H54 (cell line): Measurements from ENCODE around the gene OR10V1.

ENCODE experiments used
- DNase-seq: peaks from one replicate; pipeline ENCODE4 v3.0.0; 2011; ENCODE audit warnings: low spot score, mixed read lengths; ENCODE audit not compliant: insufficient read length
- FAIRE-seq: peaks from 3 replicates; lab custom pipeline; 2011; peaks lifted over from hg19 to GRCh38; lab: Jason Lieb, UNC
- POLR2A ChIP-seq: IDR thresholded peaks from 2 replicates; pipeline ENCODE4 v1.6.1; 2011; ENCODE audit warnings: low read depth, mild to moderate bottlenecking, low read length

OR10V1 gene

DNA sequence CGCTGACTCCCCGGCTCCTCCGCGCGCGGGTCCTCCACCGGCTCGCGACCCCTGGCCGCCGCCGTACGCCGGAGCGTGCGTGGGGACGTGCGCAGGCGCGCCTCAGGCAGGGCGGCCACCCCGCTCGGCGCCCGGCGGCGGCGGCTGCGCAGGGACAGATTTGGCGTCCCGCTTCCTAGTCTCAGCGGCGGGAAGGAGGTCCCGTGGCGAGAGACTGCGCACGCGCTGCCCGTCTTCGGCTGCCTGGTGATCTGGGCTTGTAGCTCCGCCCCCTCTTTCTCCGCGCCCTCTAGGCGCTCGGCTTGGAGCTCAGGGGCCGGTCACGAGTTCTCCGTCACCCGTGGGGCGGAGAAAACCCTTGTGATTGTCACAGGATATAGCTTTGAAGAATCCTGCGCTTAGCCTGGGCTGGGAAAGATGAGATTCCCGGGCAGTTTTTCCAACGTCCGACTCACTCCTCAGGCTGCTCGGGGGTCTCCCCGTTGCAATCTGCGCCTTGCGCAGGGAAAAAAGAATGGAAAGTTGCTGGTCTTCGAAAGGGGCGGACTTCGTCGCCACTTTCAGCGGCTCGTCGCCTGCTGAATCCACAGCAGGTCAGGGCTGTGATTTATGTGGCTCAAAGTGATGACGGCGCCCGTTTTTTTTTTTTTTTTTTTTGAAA lies 44.6 kb downstream of the OR10V1 start, which contains the start of gene PATL1:
Gene PATL1, minus strand, starts transcription at position 88 of the 661 bp plus-strand sequence. CDS start 142 bp downstream, outside the sequence.
- TF ChIP-seq POLR2A, result peak; percentile 84
- DNase-seq, result peak; percentile 94
- peak; percentile 84 for FAIRE-seq

GRCh38 chr11:59668188-59668949 lies 45.3 kb downstream of the OR10V1 start:
- no peak for FAIRE-seq
- DNase-seq, result peak; percentile 58
- TF ChIP-seq POLR2A, result no peak

DNA sequence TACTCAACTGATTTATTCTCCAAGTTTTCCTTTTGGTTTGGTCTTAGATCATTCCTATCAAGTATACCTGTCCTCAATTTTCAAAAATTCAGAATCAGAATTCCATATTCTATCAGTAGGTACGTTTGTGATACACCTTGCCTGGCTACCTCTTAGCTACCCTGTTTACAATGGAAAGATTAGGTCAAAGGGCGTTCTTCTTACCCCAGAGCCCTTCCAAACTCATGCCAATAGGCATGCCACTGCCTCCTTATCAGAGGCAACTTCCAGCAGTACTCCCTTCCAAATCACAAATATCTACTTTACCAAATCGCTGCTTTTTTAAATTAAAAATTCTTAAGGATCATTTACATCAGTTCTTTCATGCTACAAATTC lies 45.8 kb downstream of the OR10V1 start:
- no peak for TF ChIP-seq POLR2A
- DNase-seq (no peak), FAIRE-seq (no peak)

GRCh38 chr11:59666969-59667368 lies 46.7 kb downstream of the OR10V1 start:
- no peak for TF ChIP-seq POLR2A
- no peak for DNase-seq

More at GRCh38 chr11:59666969-59667368, 46.7 kb downstream of the OR10V1 start:
- FAIRE-seq, result no peak
